Smooth muscle cell (in vitro differentiated cells): ENCODE results near the gene TDRD12. TPM values are rescaled to one million over a fixed set of nuclear protein-coding genes. Genes with fewer than 3 reads are reported as not detected.
"Not testable (repeated sequence)": the region's sequence is repeated elsewhere in the genome, so short reads cannot be mapped to it uniquely, and the experiment has no call there.

Experiments
- DNase-seq: peaks from one replicate; lab custom pipeline; 2025; ENCODE audit not compliant: unreplicated experiment; lab: John Stamatoyannopoulos, UW
- H2AFZ ChIP-seq: fragments of 200-600 bp; sonication (generic); 2 replicates; pipeline ENCODE4 v1.6.0; 2016; ENCODE audit warnings: antibody characterized with exemption, low read depth, mild to moderate bottlenecking
- H3F3A ChIP-seq: fragments of 200-600 bp; sonication (generic); 2 replicates; pipeline ENCODE4 v1.6.0; 2017; ENCODE audit warnings: antibody characterized with exemption, low read depth
- H3K27ac ChIP-seq: fragments of 200-600 bp; sonication (generic); 2 replicates; pipeline ENCODE4 v1.5.1; 2016; ENCODE audit warnings: low read depth, mild to moderate bottlenecking
- H3K27me3 ChIP-seq: fragments of 200-600 bp; sonication (generic); 2 replicates; pipeline ENCODE4 v1.6.1; 2016; ENCODE audit warnings: low read depth, mild to moderate bottlenecking
- H3K36me3 ChIP-seq: fragments of 200-600 bp; sonication (generic); 2 replicates; pipeline ENCODE4 v1.5.1; 2016; ENCODE audit warnings: low read depth
- H3K4me1 ChIP-seq: fragments of 200-600 bp; sonication (generic); 2 replicates; pipeline ENCODE4 v1.5.1; 2016; ENCODE audit warnings: low read depth
- H3K4me2 ChIP-seq: fragments of 200-600 bp; sonication (generic); 2 replicates; pipeline ENCODE4 v1.6.0; 2016; ENCODE audit warnings: mild to moderate bottlenecking
- H3K4me3 ChIP-seq: fragments of 200-600 bp; sonication (generic); 2 replicates; pipeline ENCODE4 v1.5.1; 2016; ENCODE audit warnings: mild to moderate bottlenecking
- H3K79me2 ChIP-seq: fragments of 200-600 bp; sonication (generic); 2 replicates; pipeline ENCODE4 v1.6.0; 2016; ENCODE audit warnings: low read depth, mild to moderate bottlenecking
- H3K9ac ChIP-seq: fragments of 200-600 bp; sonication (generic); 2 replicates; pipeline ENCODE4 v1.6.0; 2016; ENCODE audit warnings: low read depth
- H3K9me3 ChIP-seq: fragments of 200-600 bp; sonication (generic); replicated peaks from 2 replicates; pipeline ENCODE4 v1.5.1; 2016; ENCODE audit warnings: low read depth
- H4K20me1 ChIP-seq: fragments of 200-600 bp; sonication (generic); 2 replicates; pipeline ENCODE4 v1.6.0; 2016; ENCODE audit warnings: low read depth
- WGBS: methylation state at CpG from one replicate; pipeline ENCODE4 v1.1.7; 2016; ENCODE audit warnings: low lambda C conversion rate; 5-methylcytosine and 5-hydroxymethylcytosine counted together
- polyA plus RNA-seq: library from polyadenylated mRNA; unstranded; fragments of >200 nt; fragmentation: Nextera tagmentation; extraction: Ambion mirVana; gene quantifications from 2 replicates; pipeline ENCODE4 v1.2.1, GENCODE V29; 2016
- total RNA-seq: library from RNA; depleted of rRNA; stranded (reverse); fragments of >200 nt; gene quantifications from 2 replicates; pipeline ENCODE4 v1.2.3, GENCODE V29; 2014
- TF ChIP-seq, protein P1 (sequence below): fragments of 200-600 bp; sonication (generic); IDR thresholded peaks from 2 replicates; pipeline ENCODE4 v1.5.1; 2017; ENCODE audit warnings: borderline replicate concordance, mild to moderate bottlenecking, antibody characterized with exemption; ENCODE audit not compliant: insufficient read depth, poor library complexity, severe bottlenecking

The TDRD12 gene
- total and polyA plus RNA-seq, 2 experiments from 2014 or later = 0.05 to 1.1 TPM

DNA sequence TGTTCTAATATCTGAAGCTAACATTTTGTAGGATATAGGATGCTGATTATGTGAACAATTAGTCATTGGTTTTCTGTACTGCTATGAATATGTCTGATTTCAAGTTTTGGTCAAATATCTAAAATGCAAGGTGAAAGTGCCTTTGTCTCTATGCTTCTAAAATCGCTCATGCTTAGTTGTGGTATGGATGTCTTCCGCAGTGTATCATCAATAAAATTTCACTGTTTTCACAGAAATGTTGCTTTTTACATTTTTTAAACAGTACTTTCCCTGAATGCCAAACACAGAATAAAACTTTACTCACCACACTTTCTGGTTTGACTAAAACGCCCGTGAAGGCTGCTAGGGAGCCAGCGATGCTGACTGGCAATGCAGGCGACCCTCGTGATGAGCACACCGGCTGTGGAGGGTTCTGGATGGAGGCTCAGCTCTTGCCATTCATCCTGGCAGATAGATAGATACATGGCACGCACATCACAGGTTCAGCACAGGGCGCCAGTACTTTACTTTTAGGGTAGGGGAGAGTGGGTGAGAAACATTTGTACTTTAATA is 109.9 kb downstream of the TDRD12 start:
- H3K4me1 ChIP-seq = no peaks in the 10 kb centered on the region
- no peak overlapping the region for H2AFZ ChIP-seq
- TF ChIP-seq, protein P1, sequence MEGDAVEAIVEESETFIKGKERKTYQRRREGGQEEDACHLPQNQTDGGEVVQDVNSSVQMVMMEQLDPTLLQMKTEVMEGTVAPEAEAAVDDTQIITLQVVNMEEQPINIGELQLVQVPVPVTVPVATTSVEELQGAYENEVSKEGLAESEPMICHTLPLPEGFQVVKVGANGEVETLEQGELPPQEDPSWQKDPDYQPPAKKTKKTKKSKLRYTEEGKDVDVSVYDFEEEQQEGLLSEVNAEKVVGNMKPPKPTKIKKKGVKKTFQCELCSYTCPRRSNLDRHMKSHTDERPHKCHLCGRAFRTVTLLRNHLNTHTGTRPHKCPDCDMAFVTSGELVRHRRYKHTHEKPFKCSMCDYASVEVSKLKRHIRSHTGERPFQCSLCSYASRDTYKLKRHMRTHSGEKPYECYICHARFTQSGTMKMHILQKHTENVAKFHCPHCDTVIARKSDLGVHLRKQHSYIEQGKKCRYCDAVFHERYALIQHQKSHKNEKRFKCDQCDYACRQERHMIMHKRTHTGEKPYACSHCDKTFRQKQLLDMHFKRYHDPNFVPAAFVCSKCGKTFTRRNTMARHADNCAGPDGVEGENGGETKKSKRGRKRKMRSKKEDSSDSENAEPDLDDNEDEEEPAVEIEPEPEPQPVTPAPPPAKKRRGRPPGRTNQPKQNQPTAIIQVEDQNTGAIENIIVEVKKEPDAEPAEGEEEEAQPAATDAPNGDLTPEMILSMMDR = no peak
- H3K4me3 ChIP-seq = no peak overlapping the region
- H3K9ac ChIP-seq = no peak overlapping the region
- H3K27me3 ChIP-seq = no peaks in the 10 kb centered on the region
- no peak for DNase-seq
- no peaks in the 10 kb centered on the region for H3F3A ChIP-seq
- no peaks in the 10 kb centered on the region for H3K36me3 ChIP-seq
- H3K4me2 ChIP-seq = no peak overlapping the region
- H4K20me1 ChIP-seq = no peaks in the 10 kb centered on the region
- no peaks in the 10 kb centered on the region for H3K9me3 ChIP-seq
- H3K79me2 ChIP-seq = no peaks in the 10 kb centered on the region
- 94% methylated on average over 10 of the region's 10 CpGs for WGBS
- H3K27ac ChIP-seq = no peak overlapping the region

DNA sequence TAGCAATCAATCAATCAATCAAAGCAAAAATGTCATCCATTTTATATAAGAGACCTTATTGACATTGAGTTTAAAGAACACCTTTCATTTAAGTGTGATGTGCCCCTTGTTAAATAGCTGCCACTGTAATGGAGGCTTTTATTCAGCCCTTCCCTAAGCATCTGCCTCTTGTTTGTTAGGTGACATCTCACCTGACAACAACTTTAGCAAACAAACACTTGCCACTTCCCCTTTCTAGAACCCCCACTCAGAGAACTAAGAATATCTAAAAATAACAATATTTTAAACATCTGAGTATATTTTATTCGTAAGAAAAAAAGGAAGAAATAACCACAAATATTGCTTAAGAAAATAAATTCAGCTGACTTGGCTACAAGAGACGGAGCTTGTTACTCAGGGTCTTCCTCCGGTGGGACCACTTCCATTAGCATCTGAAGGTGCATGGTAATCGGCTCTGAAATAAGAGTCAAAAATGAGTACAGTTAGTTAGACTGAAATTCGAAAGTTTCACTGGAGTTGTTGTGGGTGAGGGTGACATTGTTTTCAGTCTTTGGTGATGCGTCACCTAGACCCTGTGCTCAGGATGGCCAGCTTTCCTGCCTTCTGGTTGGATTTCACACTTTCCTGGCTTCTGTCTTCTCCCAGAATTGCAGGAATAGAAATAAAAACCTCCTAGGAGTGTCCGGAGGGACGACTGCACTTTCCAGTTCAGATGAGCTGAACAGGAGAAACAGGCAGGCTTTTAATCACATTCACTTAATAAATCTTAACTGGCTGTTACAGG is 110.9 kb downstream of the TDRD12 start:
- no peaks in the 10 kb centered on the region for H4K20me1 ChIP-seq
- TF ChIP-seq, protein P1 = no peak
- no peaks in the 10 kb centered on the region for H3K27me3 ChIP-seq
- no peaks in the 10 kb centered on the region for H3K4me1 ChIP-seq
- no peak overlapping the region for H3K9ac ChIP-seq
- H3K9me3 ChIP-seq = no peaks in the 10 kb centered on the region
- no peaks in the 10 kb centered on the region for H3F3A ChIP-seq
- no peaks in the 10 kb centered on the region for H3K79me2 ChIP-seq
- whole genome bisulfite sequencing = 54% methylated on average over 8 of the region's 8 CpGs
- H3K4me2 ChIP-seq = peak overlapping the region; percentile 66
- peak overlapping the region; percentile 68 for H3K27ac ChIP-seq
- no peak for DNase-seq
- no peak overlapping the region for H2AFZ ChIP-seq
- H3K4me3 ChIP-seq = no peak overlapping the region
- no peaks in the 10 kb centered on the region for H3K36me3 ChIP-seq

DNA sequence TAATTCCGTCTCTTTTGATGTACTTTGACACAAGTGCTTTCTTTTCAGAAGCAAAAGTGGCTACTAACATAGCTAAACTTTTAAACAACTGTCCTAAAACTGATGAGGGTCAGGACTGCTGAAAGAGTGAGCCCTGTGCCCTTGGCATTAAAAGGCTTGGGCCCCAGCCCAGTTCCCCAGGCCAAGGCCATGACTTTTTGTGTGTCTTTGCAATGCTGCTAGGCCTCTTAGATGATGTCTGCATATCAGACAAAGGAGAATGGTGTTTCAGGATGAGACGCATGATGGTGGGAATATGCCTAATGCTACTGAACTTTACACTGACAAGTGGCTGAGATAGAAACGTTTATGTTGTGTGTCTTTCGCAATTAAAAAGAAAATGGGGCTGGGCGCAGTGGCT is 112.0 kb downstream of the TDRD12 start:
- Histone ChIP-seq H4K20me1 (no peaks in the 10 kb centered on the region), H3K79me2 (no peaks in the 10 kb centered on the region), H2AFZ (no peak overlapping the region), H3K4me1 (no peaks in the 10 kb centered on the region), H3K36me3 (no peaks in the 10 kb centered on the region), H3K4me3 (no peak overlapping the region), H3F3A (no peaks in the 10 kb centered on the region), H3K9ac (no peak overlapping the region), H3K4me2 (no peak overlapping the region), H3K27ac (no peak overlapping the region), H3K27me3 (no peaks in the 10 kb centered on the region), H3K9me3 (no peaks in the 10 kb centered on the region)
- TF ChIP-seq, protein P1 = no peak
- WGBS = 99% methylated on average over 5 of the region's 5 CpGs
- DNase-seq = no peak

DNA sequence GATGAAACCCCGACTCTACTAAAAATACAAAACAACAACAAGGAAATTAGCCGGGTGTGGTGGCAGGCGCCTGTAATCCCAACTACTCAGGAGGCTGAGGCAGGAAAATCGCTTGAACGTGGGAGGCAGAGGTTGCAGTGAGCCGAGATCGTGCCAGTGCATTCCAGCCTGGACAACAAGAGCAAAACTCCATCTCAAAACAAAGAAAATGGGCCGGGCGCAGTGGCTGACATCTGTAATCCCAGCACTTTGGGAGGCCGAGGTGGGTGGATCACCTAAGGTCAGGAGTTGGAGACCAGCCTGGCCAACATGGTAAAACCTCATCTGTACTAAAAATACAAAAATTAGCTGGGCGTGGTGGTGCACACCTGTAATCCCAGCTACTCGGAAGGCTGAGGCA is 112.5 kb downstream of the TDRD12 start:
- not testable (repeated sequence) for H3K9ac ChIP-seq, H3K4me1 ChIP-seq, H3K27me3 ChIP-seq, H3F3A ChIP-seq, H3K4me3 ChIP-seq, H4K20me1 ChIP-seq, H3K9me3 ChIP-seq, H2AFZ ChIP-seq, H3K4me2 ChIP-seq, DNase-seq, H3K36me3 ChIP-seq, H3K79me2 ChIP-seq, H3K27ac ChIP-seq
- WGBS = 98% methylated on average over 12 of the region's 12 CpGs

DNA sequence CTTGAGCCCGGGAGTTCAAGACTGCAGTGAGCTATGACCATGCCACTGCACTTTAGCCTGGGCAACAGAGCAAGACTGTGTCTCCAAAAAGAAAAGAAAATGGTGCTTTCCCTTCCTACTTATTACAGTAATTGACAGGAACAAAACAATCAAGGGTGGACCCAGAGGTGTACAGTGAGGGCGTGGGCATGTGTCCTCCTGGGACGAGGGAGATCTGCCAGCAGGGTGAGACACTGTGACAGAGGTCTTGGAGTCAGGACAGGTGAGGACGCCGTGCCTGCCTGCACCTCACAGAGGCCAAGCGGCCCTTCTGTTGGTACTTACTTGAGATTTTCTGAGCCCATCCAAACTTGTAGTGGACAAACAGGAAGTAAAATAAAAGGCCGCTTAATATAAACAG is 113.3 kb downstream of the TDRD12 start:
- H4K20me1 ChIP-seq, H3F3A ChIP-seq, H3K9ac ChIP-seq, H3K4me1 ChIP-seq, H3K79me2 ChIP-seq, H3K9me3 ChIP-seq, H2AFZ ChIP-seq, H3K4me3 ChIP-seq, H3K4me2 ChIP-seq, DNase-seq, H3K27me3 ChIP-seq, H3K36me3 ChIP-seq, H3K27ac ChIP-seq: not testable (repeated sequence)
- 98% methylated on average over 7 of the region's 7 CpGs for WGBS

DNA sequence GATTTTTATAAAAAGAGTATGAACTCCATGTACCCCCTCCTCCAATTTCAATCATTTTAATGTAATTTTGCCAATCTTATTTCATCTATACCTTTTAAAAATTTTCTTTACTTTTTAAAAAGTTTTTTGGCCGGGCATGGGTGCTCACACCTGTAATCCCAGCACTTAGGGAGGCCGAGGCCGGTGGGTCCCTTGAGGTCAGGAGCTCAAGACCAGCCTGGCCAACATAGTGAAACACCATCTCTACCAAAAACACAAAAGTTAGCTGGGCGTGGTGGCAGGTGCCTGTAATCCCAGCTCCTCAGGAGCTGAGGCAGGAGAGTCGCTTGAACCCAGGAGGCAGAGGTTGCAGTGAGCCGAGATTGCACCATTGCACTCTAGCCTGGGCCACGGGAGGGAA is 113.8 kb downstream of the TDRD12 start:
- not testable (repeated sequence) for H3K4me1 ChIP-seq, H4K20me1 ChIP-seq, DNase-seq, H3K79me2 ChIP-seq, H3K9me3 ChIP-seq, H3K27me3 ChIP-seq, H3K4me2 ChIP-seq, H3K36me3 ChIP-seq, H3K4me3 ChIP-seq, H3K9ac ChIP-seq, H3F3A ChIP-seq, H2AFZ ChIP-seq, H3K27ac ChIP-seq
- 96% methylated on average over 7 of the region's 7 CpGs for WGBS
